Endothelial cell of umbilical vein (primary cell): ENCODE results near the gene TBATA.

Source experiments
- CTCF ChIP-seq, 2 donors: IDR thresholded peaks; 1 replicate in 1 of 2; 2 replicates in 1 of 2; pipeline ENCODE4 v1.5.1; 2011; ENCODE audit warnings: low read length in 2 of 2, mild to moderate bottlenecking in 2 of 2, moderate library complexity in 2 of 2, control low read depth in 1 of 2, inconsistent platforms in 1 of 2, low read depth in 1 of 2; ENCODE audit not compliant: insufficient read depth in 1 of 2; ENCODE audit errors: extremely low read depth in 1 of 2
- EZH2 ChIP-seq: IDR thresholded peaks from 2 replicates; pipeline ENCODE4 v1.6.1; 2012; ENCODE audit warnings: borderline replicate concordance, low read depth, mild to moderate bottlenecking, moderate library complexity, low read length, inconsistent platforms; ENCODE audit not compliant: severe bottlenecking
- FOS ChIP-seq: IDR thresholded peaks from 2 replicates; pipeline ENCODE4 v1.6.1; 2011; ENCODE audit warnings: mild to moderate bottlenecking, low read length, moderate library complexity, borderline replicate concordance; ENCODE audit not compliant: insufficient read depth
- MAX ChIP-seq: IDR thresholded peaks from 2 replicates; pipeline ENCODE4 v1.6.1; 2011; ENCODE audit not compliant: insufficient read depth, insufficient read length
- MYC ChIP-seq: IDR thresholded peaks from one replicate; pipeline ENCODE4 v1.6.1; 2011; ENCODE audit warnings: mild to moderate bottlenecking, low read depth, low read length
- POLR2A ChIP-seq: IDR thresholded peaks from 2 replicates; pipeline ENCODE4 v1.6.1; 2012; ENCODE audit warnings: low read depth, mild to moderate bottlenecking, control low read depth, low read length
- POLR2AphosphoS5 ChIP-seq: IDR thresholded peaks from 2 replicates; pipeline ENCODE4 v1.6.1; 2012; ENCODE audit warnings: low read depth, mild to moderate bottlenecking, control low read depth, low read length, moderate library complexity; ENCODE audit not compliant: insufficient read depth

- no peak for TF ChIP-seq CTCF (IDR thresholded peaks at IDR 0.05; ENCODE audit: extremely low read depth in 1 of 2, insufficient read depth in 1 of 2, low read depth in 1 of 2, low read length in 2 of 2)
- TF ChIP-seq POLR2AphosphoS5 = no peak
- TF ChIP-seq FOS = no peak
- TF ChIP-seq POLR2A = no peak
- TF ChIP-seq EZH2 = no peak
- TF ChIP-seq MAX = no peak
- no peak for TF ChIP-seq MYC
These were observed 52.1 kb downstream of the TBATA start for GRCh38 chr10:70733051-70733450.
